ENCODE measurements around the gene SH2D7.

Gene SH2D7

GRCh38 chr15:78054518-78054917 lies 37.8 kb upstream of the SH2D7 start:
- Mint-ChIP-seq H3K27ac (no peak overlapping the region), H3K36me3 (peaks cover 44% of the 10 kb centered on the region), H3K9me3 (no peaks in the 10 kb centered on the region), H3K4me1 (peaks cover 92% of the 10 kb centered on the region), H3K27me3 (no peaks in the 10 kb centered on the region), H3K4me3 (no peak overlapping the region)
- CTCF ChIA-PET = interaction anchor here (1.0 to 9.3 kb wide), 3 partner anchors 8 to 54 kb away, joined by 3 to 69 read pairs (median 35); no protein-coding TSS in a partner anchor
- DNase-seq = no peak

- Mint-ChIP-seq H3K27me3 (no peaks in the 10 kb centered on the region), H3K4me3 (no peak overlapping the region), H3K9me3 (no peaks in the 10 kb centered on the region), H3K27ac (peak overlapping the region; percentile 28), H3K36me3 (peaks cover 41% of the 10 kb centered on the region), H3K4me1 (peaks cover 92% of the 10 kb centered on the region)
- DNase-seq = no peak
- CTCF ChIA-PET = interaction anchor here (9.3 kb wide), 1 partner anchor 15 kb away, joined by 69 read pairs; no protein-coding TSS in a partner anchor
These were observed 37.4 kb upstream of the SH2D7 start for GRCh38 chr15:78054966-78055365.

- H3K4me3 Mint-ChIP-seq = peak overlapping the region; percentile 7
- CTCF ChIA-PET = interaction anchor here (1.0 to 1.4 kb wide), 4 partner anchors 11 to 53 kb away, joined by 3 to 6 read pairs (median 4); no protein-coding TSS in a partner anchor
- H3K9me3 Mint-ChIP-seq = no peaks in the 10 kb centered on the region
- H3K27me3 Mint-ChIP-seq = no peaks in the 10 kb centered on the region
- peaks cover 37% of the 10 kb centered on the region for H3K36me3 Mint-ChIP-seq
- peaks cover 87% of the 10 kb centered on the region for H3K4me1 Mint-ChIP-seq
- peak overlapping the region; percentile 65 for H3K27ac Mint-ChIP-seq
- no peak for DNase-seq
These were observed 36.2 kb upstream of the SH2D7 start for GRCh38 chr15:78055919-78056713.

GRCh38 chr15:78056714-78057269 lies 35.6 kb upstream of the SH2D7 start:
- Mint-ChIP-seq H3K4me3 (peak overlapping the region; percentile 26), H3K27ac (peak overlapping the region; percentile 65), H3K9me3 (no peaks in the 10 kb centered on the region), H3K4me1 (peaks cover 80% of the 10 kb centered on the region), H3K36me3 (peaks cover 35% of the 10 kb centered on the region), H3K27me3 (no peaks in the 10 kb centered on the region)
- CTCF ChIA-PET = interaction anchor here (0.6 to 1.4 kb wide), 5 partner anchors 11 to 620 kb away, joined by 3 to 6 read pairs (median 3); no protein-coding TSS in a partner anchor
- DNase-seq = no peak

GRCh38 chr15:78057803-78058202 lies 34.6 kb upstream of the SH2D7 start:
- no peak for DNase-seq

GRCh38 chr15:78058401-78058935 lies 33.9 kb upstream of the SH2D7 start:
- Mint-ChIP-seq H3K27ac (no peak overlapping the region), H3K4me1 (peaks cover 67% of the 10 kb centered on the region), H3K36me3 (peaks cover 20% of the 10 kb centered on the region), H3K9me3 (no peaks in the 10 kb centered on the region), H3K27me3 (no peaks in the 10 kb centered on the region), H3K4me3 (no peak overlapping the region)
- CTCF ChIA-PET = interaction anchor here (1.3 to 1.8 kb wide), 3 partner anchors 8 to 50 kb away, joined by 5 to 9 read pairs (median 7); no protein-coding TSS in a partner anchor
- no peak for DNase-seq

More at GRCh38 chr15:78057803-78058202, 34.6 kb upstream of the SH2D7 start:
- H3K27ac Mint-ChIP-seq = no peak overlapping the region
- H3K4me1 Mint-ChIP-seq = peaks cover 70% of the 10 kb centered on the region
- H3K36me3 Mint-ChIP-seq = peaks cover 25% of the 10 kb centered on the region
- no peaks in the 10 kb centered on the region for H3K9me3 Mint-ChIP-seq
- H3K27me3 Mint-ChIP-seq = no peaks in the 10 kb centered on the region
- CTCF ChIA-PET = no interaction called here
- H3K4me3 Mint-ChIP-seq = no peak overlapping the region

- Mint-ChIP-seq H3K9me3 (no peaks in the 10 kb centered on the region), H3K27ac (peak overlapping the region; percentile 55)
These were observed 33.1 kb upstream of the SH2D7 start for GRCh38 chr15:78059110-78059839.

GRCh38 chr15:78060232-78060631 lies 32.1 kb upstream of the SH2D7 start:
- Mint-ChIP-seq H3K4me3 (no peak overlapping the region), H3K9me3 (no peaks in the 10 kb centered on the region), H3K4me1 (peaks cover 54% of the 10 kb centered on the region), H3K27me3 (no peaks in the 10 kb centered on the region), H3K36me3 (peaks cover 12% of the 10 kb centered on the region), H3K27ac (peak overlapping the region; percentile 29)
- CTCF ChIA-PET = interaction anchor here (1.3 to 1.8 kb wide), 2 partner anchors 8 to 48 kb away, joined by 4 to 5 read pairs; no protein-coding TSS in a partner anchor
- no peak for DNase-seq

More at GRCh38 chr15:78059110-78059839, 33.1 kb upstream of the SH2D7 start:
- peaks cover 14% of the 10 kb centered on the region for H3K36me3 Mint-ChIP-seq
- no peak for DNase-seq
- CTCF ChIA-PET = interaction anchor here (1.3 to 1.8 kb wide), 3 partner anchors 9 to 49 kb away, joined by 5 to 9 read pairs (median 7); no protein-coding TSS in a partner anchor
- H3K4me1 Mint-ChIP-seq = peaks cover 63% of the 10 kb centered on the region
- H3K4me3 Mint-ChIP-seq = no peak overlapping the region
- no peaks in the 10 kb centered on the region for H3K27me3 Mint-ChIP-seq

- peak; percentile 68 for DNase-seq
- no peaks in the 10 kb centered on the region for H3K9me3 Mint-ChIP-seq
- peak overlapping the region; percentile 60 for H3K4me3 Mint-ChIP-seq
- no peaks in the 10 kb centered on the region for H3K27me3 Mint-ChIP-seq
- peaks cover 36% of the 10 kb centered on the region for H3K4me1 Mint-ChIP-seq
- H3K27ac Mint-ChIP-seq = peak overlapping the region; percentile 95
- H3K36me3 Mint-ChIP-seq = peaks cover 20% of the 10 kb centered on the region
- CTCF ChIA-PET = interaction anchor here (0.9 to 2.0 kb wide), 7 partner anchors 9 to 103 kb away, joined by 3 to 15 read pairs (median 4); partner anchors contain the start of gene TBC1D2B
These were observed 30.4 kb upstream of the SH2D7 start for GRCh38 chr15:78061963-78062427.

- H3K27ac Mint-ChIP-seq = no peak overlapping the region
- H3K4me3 Mint-ChIP-seq = no peak overlapping the region
- H3K9me3 Mint-ChIP-seq = no peaks in the 10 kb centered on the region
- no peak for DNase-seq
- H3K4me1 Mint-ChIP-seq = peaks cover 24% of the 10 kb centered on the region
- CTCF ChIA-PET = interaction anchor here (0.7 to 2.0 kb wide), 8 partner anchors 9 to 153 kb away, joined by 3 to 15 read pairs (median 4); no protein-coding TSS in a partner anchor
- peaks cover 22% of the 10 kb centered on the region for H3K36me3 Mint-ChIP-seq
- H3K27me3 Mint-ChIP-seq = no peaks in the 10 kb centered on the region
These were observed 29.1 kb upstream of the SH2D7 start for GRCh38 chr15:78063217-78063616.

GRCh38 chr15:78063970-78064385 lies 28.4 kb upstream of the SH2D7 start:
- Mint-ChIP-seq H3K4me1 (peaks cover 16% of the 10 kb centered on the region), H3K36me3 (peaks cover 25% of the 10 kb centered on the region), H3K9me3 (no peaks in the 10 kb centered on the region), H3K27me3 (no peaks in the 10 kb centered on the region), H3K27ac (no peak overlapping the region), H3K4me3 (no peak overlapping the region)
- no peak for DNase-seq
- CTCF ChIA-PET = no interaction called here

- no peak overlapping the region for H3K27ac Mint-ChIP-seq
- CTCF ChIA-PET = interaction anchor here (1.9 kb wide), 1 partner anchor 44 kb away, joined by 5 read pairs; no protein-coding TSS in a partner anchor
- peaks cover 10% of the 10 kb centered on the region for H3K4me1 Mint-ChIP-seq
- no peaks in the 10 kb centered on the region for H3K27me3 Mint-ChIP-seq
- H3K9me3 Mint-ChIP-seq = no peaks in the 10 kb centered on the region
- peaks cover 23% of the 10 kb centered on the region for H3K36me3 Mint-ChIP-seq
- DNase-seq = no peak
- no peak overlapping the region for H3K4me3 Mint-ChIP-seq
These were observed 27.8 kb upstream of the SH2D7 start for GRCh38 chr15:78064544-78064943.

- Mint-ChIP-seq H3K27me3 (no peaks in the 10 kb centered on the region), H3K4me1 (peaks cover 2% of the 10 kb centered on the region), H3K27ac (peak overlapping the region; percentile 70), H3K4me3 (no peak overlapping the region), H3K36me3 (peaks cover 28% of the 10 kb centered on the region), H3K9me3 (no peaks in the 10 kb centered on the region)
- no peak for DNase-seq
- CTCF ChIA-PET = interaction anchor here (1.9 kb wide), 1 partner anchor 43 kb away, joined by 5 read pairs; no protein-coding TSS in a partner anchor
These were observed 27.0 kb upstream of the SH2D7 start for GRCh38 chr15:78065284-78065872.

Measured in activated naive CD4-positive, alpha-beta T cell treated with anti-CD3 and anti-CD28 coated beads, Interleukin-2, amount 10 ng/mL, durations not matched to agents 7 days and 5 days (primary cell).